GM12874 (cell line): ENCODE measurements around the gene IRGM.

Experiments used
- CTCF ChIP-seq: IDR thresholded peaks from 2 replicates; pipeline ENCODE4 v1.5.1; 2011; ENCODE audit warnings: low read depth, mild to moderate bottlenecking, control low read depth, low read length, moderate library complexity; ENCODE audit not compliant: insufficient read depth

The IRGM gene

GRCh38 chr5:150860246-150860821 lies 14.0 kb downstream of the IRGM start:
- no peak for TF ChIP-seq CTCF

GRCh38 chr5:150862070-150862469 lies 15.7 kb downstream of the IRGM start:
- no peak for TF ChIP-seq CTCF

- no peak for TF ChIP-seq CTCF
Observed at GRCh38 chr5:150879358-150879757, 33.0 kb downstream of the IRGM start.

GRCh38 chr5:150895431-150896428 lies 49.4 kb downstream of the IRGM start:
- no peak for TF ChIP-seq CTCF
